Measurements from ENCODE around the gene PTGDS. TPM values are rescaled to one million over a fixed set of nuclear protein-coding genes. Genes with fewer than 3 reads are reported as not detected.

PTGDS gene
- total RNA-seq, 2 donors from 2014 or later = 13.8 to 22.1 TPM

GRCh38 chr9:136969774-136970173 is 7.5 kb upstream of the PTGDS start:
- Mint-ChIP-seq H3K27me3 (ENCODE audit: insufficient read depth) (no peaks in the 10 kb centered on the region), H3K36me3 (ENCODE audit: low read depth) (no peaks in the 10 kb centered on the region), H3K27ac (no peak overlapping the region), H3K4me1 (peaks cover 8% of the 10 kb centered on the region), H3K4me3 (no peak overlapping the region), H3K9me3 (no peaks in the 10 kb centered on the region)
- TF ChIP-seq CTCF (conservative IDR thresholded peaks at IDR 0.05) = no peak
- H3K4me3 ChIP-seq (ENCODE audit: low read length) = no peak overlapping the region
- no peaks in the 10 kb centered on the region for H3K9me3 ChIP-seq (ENCODE audit: control insufficient read depth, low read length)
- WGBS, 2 experiments (ENCODE audit: insufficient coverage in 1 of 2, insufficient read length in 1 of 2) = 79% methylated on average over 4 of the region's 5 CpGs; no CpG with 5 or more reads in 1 of the 2 experiments
- no peaks in the 10 kb centered on the region for H3K36me3 ChIP-seq (ENCODE audit: control insufficient read depth, insufficient read depth, low read length)
- no peak for DNase-seq
- H3K27ac ChIP-seq (ENCODE audit: low read depth, low read length) = no peak overlapping the region
- H3K4me1 ChIP-seq (ENCODE audit: control insufficient read depth, insufficient read depth, low read length) = no peaks in the 10 kb centered on the region
- no peaks in the 10 kb centered on the region for H3K27me3 ChIP-seq (ENCODE audit: control insufficient read depth, insufficient read depth, low read length, poor library complexity, severe bottlenecking)
- H3K9ac ChIP-seq (ENCODE audit: extremely low read depth, low read length, poor library complexity, severe bottlenecking) = no peak overlapping the region

- no peak overlapping the region for H3K27ac Mint-ChIP-seq
- no peak for DNase-seq
- no peak for TF ChIP-seq CTCF (conservative IDR thresholded peaks at IDR 0.05)
- no peaks in the 10 kb centered on the region for H3K36me3 Mint-ChIP-seq (ENCODE audit: low read depth)
- no peak overlapping the region for H3K4me3 ChIP-seq (ENCODE audit: low read length)
- no peak overlapping the region for H3K27ac ChIP-seq (ENCODE audit: low read depth, low read length)
- H3K9ac ChIP-seq (ENCODE audit: extremely low read depth, low read length, poor library complexity, severe bottlenecking) = no peak overlapping the region
- H3K9me3 Mint-ChIP-seq = no peaks in the 10 kb centered on the region
- no peaks in the 10 kb centered on the region for H3K36me3 ChIP-seq (ENCODE audit: control insufficient read depth, insufficient read depth, low read length)
- H3K27me3 Mint-ChIP-seq (ENCODE audit: insufficient read depth) = no peaks in the 10 kb centered on the region
- peaks cover 8% of the 10 kb centered on the region for H3K4me1 Mint-ChIP-seq
- H3K27me3 ChIP-seq (ENCODE audit: control insufficient read depth, insufficient read depth, low read length, poor library complexity, severe bottlenecking) = no peaks in the 10 kb centered on the region
- H3K9me3 ChIP-seq (ENCODE audit: control insufficient read depth, low read length) = no peaks in the 10 kb centered on the region
- no peak overlapping the region for H3K4me3 Mint-ChIP-seq
- H3K4me1 ChIP-seq (ENCODE audit: control insufficient read depth, insufficient read depth, low read length) = no peaks in the 10 kb centered on the region
- 90 to 91% methylated on average over 7 to 11 of the region's 11 CpGs for WGBS, 2 experiments (ENCODE audit: insufficient coverage in 1 of 2, insufficient read length in 1 of 2)
Measured at GRCh38 chr9:136970361-136970760, 6.9 kb upstream of the PTGDS start.

- Histone ChIP-seq H3K27ac (ENCODE audit: low read depth, low read length) (no peak overlapping the region), H3K9ac (ENCODE audit: extremely low read depth, low read length, poor library complexity, severe bottlenecking) (no peak overlapping the region), H3K4me3 (ENCODE audit: low read length) (no peak overlapping the region), H3K4me1 (ENCODE audit: control insufficient read depth, insufficient read depth, low read length) (no peaks in the 10 kb centered on the region), H3K9me3 (ENCODE audit: control insufficient read depth, low read length) (no peaks in the 10 kb centered on the region), H3K36me3 (ENCODE audit: control insufficient read depth, insufficient read depth, low read length) (no peaks in the 10 kb centered on the region), H3K27me3 (ENCODE audit: control insufficient read depth, insufficient read depth, low read length, poor library complexity, severe bottlenecking) (no peaks in the 10 kb centered on the region)
- Mint-ChIP-seq H3K27ac (no peak overlapping the region), H3K27me3 (ENCODE audit: insufficient read depth) (no peaks in the 10 kb centered on the region), H3K4me3 (no peak overlapping the region), H3K9me3 (no peaks in the 10 kb centered on the region), H3K4me1 (no peaks in the 10 kb centered on the region), H3K36me3 (ENCODE audit: low read depth) (no peaks in the 10 kb centered on the region)
- 92 to 96% methylated on average over 9 to 14 of the region's 14 CpGs for WGBS, 2 experiments (ENCODE audit: insufficient coverage in 1 of 2, insufficient read length in 1 of 2)
- no peak for TF ChIP-seq CTCF (conservative IDR thresholded peaks at IDR 0.05)
- DNase-seq = no peak
Measured at GRCh38 chr9:136971746-136972145, 5.6 kb upstream of the PTGDS start.

All from endodermal cell (in vitro differentiated cells).